Raji (cell line): ENCODE measurements around the gene BICDL2.

Experiments used
- POLR2A ChIP-seq: IDR thresholded peaks from 2 replicates; pipeline ENCODE4 v1.6.1; 2011; ENCODE audit warnings: low read depth, low read length, control low read depth; ENCODE audit not compliant: insufficient read depth

BICDL2 gene

GRCh38 chr16:3004781-3005284, 31.9 kb downstream of the BICDL2 start:
- no peak for TF ChIP-seq POLR2A

GRCh38 chr16:3004319-3004718, 32.4 kb downstream of the BICDL2 start:
- TF ChIP-seq POLR2A, result no peak

- TF ChIP-seq POLR2A, result no peak
These were observed 33.0 kb downstream of the BICDL2 start for GRCh38 chr16:3003582-3004270.

GRCh38 chr16:3001316-3001715, 35.4 kb downstream of the BICDL2 start:
- TF ChIP-seq POLR2A, result no peak

GRCh38 chr16:3000540-3000939, 36.2 kb downstream of the BICDL2 start:
- TF ChIP-seq POLR2A, result no peak

GRCh38 chr16:2999929-3000328, 36.8 kb downstream of the BICDL2 start:
- TF ChIP-seq POLR2A, result no peak

- no peak for TF ChIP-seq POLR2A
These were observed 40.4 kb downstream of the BICDL2 start for GRCh38 chr16:2996298-2996697.

- no peak for TF ChIP-seq POLR2A
These were observed 44.2 kb downstream of the BICDL2 start for GRCh38 chr16:2992383-2993081.

GRCh38 chr16:2991566-2992261, 45.0 kb downstream of the BICDL2 start:
- no peak for TF ChIP-seq POLR2A

- TF ChIP-seq POLR2A, result no peak
These were observed 45.9 kb downstream of the BICDL2 start for GRCh38 chr16:2990891-2991290.

GRCh38 chr16:2988590-2989099, 48.1 kb downstream of the BICDL2 start:
- no peak for TF ChIP-seq POLR2A

GRCh38 chr16:2987833-2988232, 48.9 kb downstream of the BICDL2 start:
- no peak for TF ChIP-seq POLR2A

GRCh38 chr16:2987286-2987685, 49.5 kb downstream of the BICDL2 start:
- TF ChIP-seq POLR2A, result no peak

GRCh38 chr16:2986623-2987188, 50.0 kb downstream of the BICDL2 start:
- TF ChIP-seq POLR2A, result no peak

- no peak for TF ChIP-seq POLR2A
These were observed 50.8 kb downstream of the BICDL2 start for GRCh38 chr16:2985893-2986355.
